HUES64 (cell line): ENCODE data around the gene KIFAP3.
"Not testable (repeated sequence)": the region's sequence is repeated elsewhere in the genome, so short reads cannot be mapped to it uniquely, and the experiment has no call there.

Experiments used
- H3K27ac ChIP-seq: 2 replicates; pipeline ENCODE4 v1.7.0; 2013; ENCODE audit warnings: low read depth, low read length, inconsistent platforms
- H3K27me3 ChIP-seq: 2 replicates; pipeline ENCODE4 v1.6.1; 2013; ENCODE audit warnings: mild to moderate bottlenecking, low read length; ENCODE audit not compliant: insufficient read depth
- H3K36me3 ChIP-seq: 2 replicates; pipeline ENCODE4 v1.6.1; 2013; ENCODE audit warnings: mild to moderate bottlenecking, low read length; ENCODE audit not compliant: insufficient read depth
- H3K4me1 ChIP-seq: 2 replicates; pipeline ENCODE4 v1.6.1; 2013; ENCODE audit warnings: mild to moderate bottlenecking, low read length, moderate library complexity; ENCODE audit not compliant: insufficient read depth
- H3K4me3 ChIP-seq: 2 replicates; pipeline ENCODE4 v1.5.1; 2013; ENCODE audit warnings: mild to moderate bottlenecking, low read length, moderate library complexity
- H3K9ac ChIP-seq: 2 replicates; pipeline ENCODE4 v1.6.1; 2013; ENCODE audit warnings: mild to moderate bottlenecking, low read depth, low read length
- H3K9me3 ChIP-seq: 2 replicates; pipeline ENCODE4 v1.6.1; 2013; ENCODE audit warnings: low read depth, low read length; ENCODE audit not compliant: insufficient read depth
- WGBS: fragments of 150-250, 120-280 bp; methylation state at CpG from one replicate; pipeline ENCODE4 v1.1.7; 2013; ENCODE audit warnings: missing lambda C conversion rate; 5-methylcytosine and 5-hydroxymethylcytosine counted together

Gene KIFAP3

DNA sequence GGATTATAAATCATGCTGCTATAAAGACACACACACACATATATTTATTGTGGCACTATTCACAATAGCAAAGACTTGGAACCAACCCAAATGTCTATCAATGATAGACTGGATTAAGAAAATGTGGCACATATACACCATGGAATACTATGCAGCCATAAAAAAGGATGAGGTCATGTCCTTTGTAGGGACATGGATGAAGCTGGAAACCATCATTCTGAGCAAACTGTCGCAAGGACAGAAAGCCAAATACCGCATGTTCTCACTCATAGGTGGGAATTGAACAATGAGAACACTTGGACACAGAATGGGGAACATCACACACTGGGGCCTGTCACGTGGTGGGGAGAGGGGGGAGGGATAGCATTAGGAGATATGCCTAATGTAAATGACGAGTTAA is 12.8 kb downstream of the KIFAP3 start:
- H3K9me3 ChIP-seq, H3K9ac ChIP-seq, H3K4me3 ChIP-seq, H3K4me1 ChIP-seq, H3K27me3 ChIP-seq, H3K36me3 ChIP-seq, H3K27ac ChIP-seq: not testable (repeated sequence)
- 93% methylated on average over 3 of the region's 4 CpGs for WGBS

DNA sequence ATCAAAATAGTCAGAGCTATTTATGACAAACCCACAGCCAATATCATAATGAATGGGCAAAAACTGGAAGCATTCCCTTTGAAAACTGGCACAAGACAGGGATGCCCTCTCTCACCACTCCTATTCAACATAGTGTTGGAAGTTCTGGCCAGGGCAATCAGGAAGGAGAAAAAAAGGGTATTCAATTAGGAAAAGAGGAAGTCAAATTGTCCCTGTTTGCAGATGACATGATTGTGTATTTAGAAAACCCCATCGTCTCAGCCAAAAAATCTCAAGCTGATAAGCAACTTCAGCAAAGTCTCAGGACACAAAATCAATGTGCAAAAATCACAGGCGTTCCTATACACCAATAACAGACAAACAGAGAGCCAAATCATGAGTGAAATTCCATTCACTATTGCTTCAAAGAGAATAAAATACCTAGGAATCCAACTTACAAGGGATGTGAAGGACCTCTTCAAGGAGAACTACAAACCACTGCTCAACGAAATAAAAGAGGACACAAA is 14.4 kb downstream of the KIFAP3 start:
- H3K9ac ChIP-seq, result not testable (repeated sequence)
- 90% methylated on average over 2 of the region's 3 CpGs for WGBS

DNA sequence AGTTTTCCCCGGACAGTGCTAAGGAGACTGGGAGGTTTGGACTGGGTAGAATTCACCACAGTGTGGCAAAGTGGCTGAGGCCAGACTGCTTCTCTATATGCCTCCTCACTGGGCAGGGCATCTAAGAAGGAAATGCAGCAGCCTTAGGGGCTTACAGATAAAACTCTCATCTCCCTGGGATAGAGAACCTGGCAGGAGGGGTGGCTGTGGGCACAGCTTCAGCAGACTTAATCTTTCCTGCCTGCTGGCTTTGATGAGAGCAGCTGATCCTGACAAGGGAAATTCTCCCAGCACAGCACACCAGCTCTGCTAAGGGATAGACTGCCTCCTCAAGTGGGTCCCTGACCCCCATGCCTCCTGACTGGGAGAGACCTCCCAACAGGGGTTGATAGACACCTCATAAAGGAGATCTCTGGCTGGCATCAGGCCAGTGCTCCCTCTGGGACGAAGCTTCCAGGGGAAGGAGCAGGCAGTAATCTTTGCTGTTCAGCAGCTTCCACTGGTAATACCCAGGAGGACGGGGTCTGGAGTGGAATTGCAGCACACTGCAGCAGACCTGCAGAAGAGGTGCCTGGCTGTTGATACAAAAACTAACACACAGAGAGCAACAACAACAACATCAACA is 25.2 kb downstream of the KIFAP3 start:
- 93% methylated on average over 3 of the region's 3 CpGs for WGBS
- H3K27ac ChIP-seq, result no peak overlapping the region

More for the DNA sequence above, 14.4 kb downstream of the KIFAP3 start:
- not testable (repeated sequence) for H3K4me1 ChIP-seq, H3K36me3 ChIP-seq, H3K27me3 ChIP-seq, H3K9me3 ChIP-seq, H3K4me3 ChIP-seq, H3K27ac ChIP-seq

GRCh38 chr1:170048515-170048914 is 26.0 kb downstream of the KIFAP3 start:
- Histone ChIP-seq H3K4me3 (no peak overlapping the region), H3K4me1 (no peaks in the 10 kb centered on the region), H3K27ac (no peak overlapping the region), H3K9me3 (no peaks in the 10 kb centered on the region), H3K9ac (no peak overlapping the region), H3K36me3 (no peaks in the 10 kb centered on the region), H3K27me3 (no peaks in the 10 kb centered on the region)
- WGBS, result 97% methylated on average over 7 of the region's 7 CpGs

More for the DNA sequence above, 25.2 kb downstream of the KIFAP3 start:
- no peaks in the 10 kb centered on the region for H3K36me3 ChIP-seq
- H3K4me1 ChIP-seq, result no peaks in the 10 kb centered on the region
- H3K27me3 ChIP-seq, result no peaks in the 10 kb centered on the region
- H3K4me3 ChIP-seq, result no peak overlapping the region
- no peak overlapping the region for H3K9ac ChIP-seq
- no peaks in the 10 kb centered on the region for H3K9me3 ChIP-seq

DNA sequence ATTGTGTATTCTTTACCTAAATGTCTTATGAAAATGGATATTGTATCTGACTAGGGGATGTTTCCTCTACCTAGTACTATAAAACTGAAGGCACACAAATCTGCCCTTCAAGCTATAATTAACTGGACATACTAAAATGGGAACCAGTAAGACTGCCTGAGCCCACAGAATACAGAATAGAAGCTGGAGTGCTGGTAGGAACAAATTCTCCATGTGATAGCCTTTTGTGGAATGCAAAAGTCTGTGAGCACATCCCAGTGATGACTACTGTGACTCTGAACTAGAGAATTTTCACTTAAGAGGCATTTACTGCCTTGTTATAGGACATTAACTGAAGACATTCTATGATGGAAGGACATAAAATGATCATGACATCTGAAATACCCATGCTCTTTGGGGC is 30.3 kb downstream of the KIFAP3 start:
- Histone ChIP-seq H3K27me3 (no peaks in the 10 kb centered on the region), H3K9me3 (no peaks in the 10 kb centered on the region), H3K36me3 (no peaks in the 10 kb centered on the region), H3K9ac (no peak overlapping the region), H3K27ac (no peak overlapping the region), H3K4me3 (no peak overlapping the region), H3K4me1 (no peaks in the 10 kb centered on the region)

GRCh38 chr1:170041423-170042192 is 32.9 kb downstream of the KIFAP3 start:
- WGBS, result 95% methylated on average over 14 of the region's 14 CpGs
- Histone ChIP-seq H3K9me3 (no peaks in the 10 kb centered on the region), H3K27ac (no peak overlapping the region), H3K27me3 (no peaks in the 10 kb centered on the region), H3K4me3 (no peak overlapping the region), H3K9ac (no peak overlapping the region), H3K36me3 (no peaks in the 10 kb centered on the region), H3K4me1 (no peaks in the 10 kb centered on the region)

DNA sequence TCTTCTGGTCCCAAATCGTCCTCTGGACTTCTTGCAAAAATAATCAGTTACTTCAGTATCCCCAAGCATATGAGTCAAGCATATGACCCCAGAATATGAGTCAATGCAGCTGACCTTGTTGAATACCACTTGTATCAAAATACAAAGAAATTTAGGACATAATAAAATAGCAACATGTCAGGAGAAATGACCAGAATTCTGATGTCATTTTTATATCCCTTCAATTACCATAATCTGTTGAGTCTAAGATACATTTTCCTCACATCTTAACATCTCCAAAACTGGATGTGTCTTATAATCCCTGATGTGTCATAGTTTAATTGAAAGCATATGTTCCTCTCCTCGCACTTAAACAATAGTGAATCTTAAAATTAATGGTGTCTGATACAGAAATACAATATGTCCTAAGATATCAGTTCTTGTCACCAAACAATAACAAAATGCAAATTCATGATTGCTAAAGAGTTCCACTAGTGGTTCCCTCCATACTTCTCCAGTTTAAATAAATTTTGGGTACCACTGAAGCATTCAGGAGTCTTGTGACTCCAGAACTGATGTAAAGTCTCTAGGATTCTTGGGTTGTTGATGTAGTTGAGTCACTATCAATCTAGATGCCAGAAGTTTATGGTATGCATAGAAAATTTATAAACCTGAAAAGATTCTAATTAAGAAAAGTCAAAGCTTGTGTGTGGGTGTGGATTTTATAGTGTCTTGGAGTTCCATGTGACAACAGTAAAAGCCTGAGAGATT is 41.8 kb downstream of the KIFAP3 start:
- Histone ChIP-seq H3K4me3 (no peak overlapping the region), H3K9ac (no peak overlapping the region), H3K27me3 (no peaks in the 10 kb centered on the region), H3K36me3 (no peaks in the 10 kb centered on the region), H3K4me1 (no peaks in the 10 kb centered on the region), H3K27ac (no peak overlapping the region), H3K9me3 (0 out of 2 replicates have a peak, but pooled peaks cover under 1% of the 10 kb centered on the region)
- WGBS, result 96% methylated on average over 1 of the region's 2 CpGs

- no peaks in the 10 kb centered on the region for H3K36me3 ChIP-seq
- H3K4me1 ChIP-seq, result no peaks in the 10 kb centered on the region
- no peaks in the 10 kb centered on the region for H3K27me3 ChIP-seq
- WGBS, result 100% methylated on average over 1 of the region's 1 CpG
- peaks cover 6% of the 10 kb centered on the region; the same call in 1 of the 2 replicates for H3K9me3 ChIP-seq
- no peak overlapping the region for H3K27ac ChIP-seq
- H3K9ac ChIP-seq, result no peak overlapping the region
- no peak overlapping the region for H3K4me3 ChIP-seq
These were observed 44.3 kb downstream of the KIFAP3 start for GRCh38 chr1:170030212-170030611.

GRCh38 chr1:170027760-170028159 is 46.7 kb downstream of the KIFAP3 start:
- WGBS, result 100% methylated on average over 1 of the region's 3 CpGs
- no peak overlapping the region for H3K9ac ChIP-seq
- no peak overlapping the region for H3K27ac ChIP-seq
- no peaks in the 10 kb centered on the region for H3K4me1 ChIP-seq
- H3K9me3 ChIP-seq, result peaks cover 6% of the 10 kb centered on the region; the same call in 1 of the 2 replicates
- H3K4me3 ChIP-seq, result no peak overlapping the region
- no peaks in the 10 kb centered on the region for H3K27me3 ChIP-seq
- H3K36me3 ChIP-seq, result no peaks in the 10 kb centered on the region

DNA sequence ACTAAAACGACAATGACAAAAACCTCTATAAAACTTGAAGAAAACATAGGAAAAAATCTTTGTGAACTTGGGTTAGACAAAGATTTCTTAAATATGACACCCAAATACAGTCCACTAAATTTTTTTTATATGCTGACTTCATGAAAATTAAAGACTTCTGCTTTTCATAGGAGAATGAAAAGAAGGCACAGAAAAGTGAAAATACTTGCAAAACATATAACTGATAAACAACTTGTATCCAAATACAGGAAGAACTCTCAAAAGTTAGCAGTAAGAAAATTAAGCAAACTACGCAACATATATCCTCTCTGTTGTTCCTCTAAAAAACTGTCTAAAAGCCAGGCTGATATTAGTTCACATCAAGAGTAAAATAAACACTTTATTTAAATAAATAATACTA is 53.6 kb downstream of the KIFAP3 start:
- WGBS, result 100% methylated on average over 2 of the region's 2 CpGs

GRCh38 chr1:170017478-170017877 is 57.0 kb downstream of the KIFAP3 start:
- no peak overlapping the region for H3K27ac ChIP-seq
- no peak overlapping the region for H3K4me3 ChIP-seq
- H3K9ac ChIP-seq, result no peak overlapping the region
- no peaks in the 10 kb centered on the region for H3K4me1 ChIP-seq
- WGBS, result 100% methylated on average over 1 of the region's 2 CpGs
- H3K9me3 ChIP-seq, result no peaks in the 10 kb centered on the region
- no peaks in the 10 kb centered on the region for H3K36me3 ChIP-seq
- H3K27me3 ChIP-seq, result no peaks in the 10 kb centered on the region

More for the DNA sequence above, 53.6 kb downstream of the KIFAP3 start:
- H3K36me3 ChIP-seq, result no peaks in the 10 kb centered on the region
- H3K27ac ChIP-seq, result no peak overlapping the region
- H3K27me3 ChIP-seq, result no peaks in the 10 kb centered on the region
- no peaks in the 10 kb centered on the region for H3K4me1 ChIP-seq
- no peaks in the 10 kb centered on the region for H3K9me3 ChIP-seq
- no peak overlapping the region for H3K9ac ChIP-seq
- no peak overlapping the region for H3K4me3 ChIP-seq
